Skeletal muscle satellite cell (primary cell): ENCODE measurements around the gene CAPN14.

Experiments used
- H3K27me3 ChIP-seq: 2 replicates; pipeline ENCODE4 v1.7.0; 2013; ENCODE audit warnings: low read length; ENCODE audit not compliant: control insufficient read depth, insufficient read depth
- H3K36me3 ChIP-seq: 2 replicates; pipeline ENCODE4 v1.7.0; 2013; ENCODE audit warnings: mild to moderate bottlenecking, control low read depth, low read length; ENCODE audit not compliant: insufficient read depth
- H3K4me1 ChIP-seq: 2 replicates; pipeline ENCODE4 v1.7.0; 2013; ENCODE audit warnings: low read length; ENCODE audit not compliant: control insufficient read depth, insufficient read depth
- H3K4me2 ChIP-seq: 2 replicates; pipeline ENCODE4 v1.7.0; 2013; ENCODE audit warnings: mild to moderate bottlenecking, low read length
- H3K4me3 ChIP-seq: 2 replicates; pipeline ENCODE4 v1.7.0; 2013; ENCODE audit warnings: low read length
- H3K9ac ChIP-seq: 2 replicates; pipeline ENCODE4 v1.7.0; 2013; ENCODE audit warnings: mild to moderate bottlenecking, low read depth, low read length, moderate library complexity
- H3K9me3 ChIP-seq: replicated peaks from 2 replicates; pipeline ENCODE4 v1.7.0; 2013; ENCODE audit warnings: mild to moderate bottlenecking, control low read depth, low read length

CAPN14 gene

DNA sequence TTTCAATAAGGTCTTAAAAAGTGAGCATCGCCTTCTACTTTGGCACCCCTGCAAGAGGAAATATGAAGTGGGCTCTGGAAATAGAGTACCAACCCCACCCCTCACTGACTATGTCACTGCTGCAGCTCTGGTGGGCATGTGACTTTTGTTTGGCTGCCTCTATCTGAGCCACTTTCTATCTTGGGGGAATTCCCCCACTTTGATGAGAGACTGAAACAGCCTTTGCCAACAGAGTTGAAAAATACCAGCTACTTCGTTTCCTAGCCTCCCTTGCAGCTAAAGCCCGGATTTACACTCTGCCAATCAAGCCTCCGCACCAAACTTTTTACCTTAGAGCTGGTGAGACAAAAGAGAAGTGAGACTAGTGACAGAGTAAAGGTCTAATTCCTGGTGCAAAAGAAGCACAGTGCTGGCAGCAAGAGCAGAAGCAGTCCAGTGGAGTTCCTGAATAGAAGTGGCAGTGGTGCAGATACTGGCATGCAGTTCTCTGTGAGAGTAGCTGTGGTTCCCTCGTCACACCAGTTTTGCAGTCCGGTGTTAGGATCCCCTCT lies 67.1 kb downstream of the CAPN14 start:
- H3K36me3 ChIP-seq = no peaks in the 10 kb centered on the region
- H3K4me1 ChIP-seq = no peaks in the 10 kb centered on the region
- no peaks in the 10 kb centered on the region for H3K9me3 ChIP-seq
- H3K9ac ChIP-seq = no peak overlapping the region
- H3K4me3 ChIP-seq = no peak overlapping the region
- no peak overlapping the region for H3K4me2 ChIP-seq
- peaks cover 12% of the 10 kb centered on the region for H3K27me3 ChIP-seq

DNA sequence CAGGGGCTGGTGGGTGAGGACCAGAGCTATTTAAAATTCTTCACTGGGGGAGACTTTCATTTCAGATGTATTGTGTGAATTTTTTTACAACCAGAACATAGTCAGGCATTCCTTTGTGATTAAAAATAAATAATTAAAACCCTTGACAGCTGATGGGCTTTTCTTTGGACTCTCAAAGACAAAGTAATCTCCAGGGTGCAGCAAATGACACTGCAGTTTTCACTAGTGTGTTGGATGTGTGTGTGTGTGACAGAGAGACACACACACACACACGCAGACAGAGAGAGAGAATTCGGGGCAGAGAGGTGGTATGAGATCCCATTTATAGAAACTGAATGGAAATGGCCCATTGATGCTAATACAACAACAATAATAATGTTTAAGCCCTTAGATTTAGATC lies 68.8 kb downstream of the CAPN14 start:
- no peaks in the 10 kb centered on the region for H3K4me1 ChIP-seq
- H3K4me2 ChIP-seq = no peak overlapping the region
- peaks cover 23% of the 10 kb centered on the region for H3K27me3 ChIP-seq
- H3K9ac ChIP-seq = no peak overlapping the region
- H3K36me3 ChIP-seq = no peaks in the 10 kb centered on the region
- no peak overlapping the region for H3K4me3 ChIP-seq
- H3K9me3 ChIP-seq = no peaks in the 10 kb centered on the region

DNA sequence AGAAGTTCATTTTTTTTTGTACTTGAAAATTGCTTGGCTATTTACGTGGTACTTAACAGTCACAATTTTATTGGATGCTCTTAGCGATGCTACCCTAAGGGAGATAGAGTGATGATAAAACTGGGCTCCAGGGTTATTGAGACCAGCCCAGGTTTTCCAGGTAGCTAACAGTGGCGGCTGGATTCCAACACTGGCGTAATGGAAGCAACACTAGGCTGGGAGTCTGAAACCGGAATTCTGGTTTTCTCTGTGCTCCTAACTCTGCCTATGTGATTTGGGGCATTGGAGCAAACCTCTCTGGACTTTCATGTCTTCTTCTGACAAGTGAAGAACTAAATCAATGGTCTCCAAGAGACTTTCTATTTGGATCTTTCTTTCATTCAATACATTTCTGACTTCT lies 69.7 kb downstream of the CAPN14 start:
- Histone ChIP-seq H3K4me2 (no peak overlapping the region), H3K36me3 (no peaks in the 10 kb centered on the region), H3K27me3 (peaks cover 23% of the 10 kb centered on the region), H3K9me3 (no peaks in the 10 kb centered on the region), H3K4me1 (no peaks in the 10 kb centered on the region), H3K4me3 (no peak overlapping the region), H3K9ac (no peak overlapping the region)

DNA sequence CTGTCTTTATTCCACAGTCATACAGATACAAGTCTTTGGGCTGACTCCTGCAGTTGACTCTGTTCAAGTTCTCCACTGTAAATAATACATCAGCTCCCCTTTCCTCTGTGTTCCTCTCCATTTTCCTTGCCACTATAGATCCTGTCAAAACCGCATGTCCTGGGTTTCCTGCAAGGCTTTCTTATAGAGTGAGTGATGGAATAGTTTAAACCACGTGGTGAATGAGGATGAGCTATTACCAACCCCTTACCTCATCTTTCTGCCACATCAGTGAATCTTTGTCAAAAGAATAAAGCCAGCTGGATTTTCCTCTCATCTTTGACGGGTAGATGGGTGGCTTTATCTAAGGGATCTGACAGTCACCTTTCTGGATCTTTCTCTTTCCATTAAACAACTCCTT lies 75.2 kb downstream of the CAPN14 start:
- H3K4me2 ChIP-seq = no peak overlapping the region
- no peak overlapping the region for H3K9ac ChIP-seq
- H3K9me3 ChIP-seq = no peaks in the 10 kb centered on the region
- peaks cover 58% of the 10 kb centered on the region for H3K27me3 ChIP-seq
- no peak overlapping the region for H3K4me3 ChIP-seq
- no peaks in the 10 kb centered on the region for H3K36me3 ChIP-seq
- H3K4me1 ChIP-seq = peaks cover 13% of the 10 kb centered on the region

DNA sequence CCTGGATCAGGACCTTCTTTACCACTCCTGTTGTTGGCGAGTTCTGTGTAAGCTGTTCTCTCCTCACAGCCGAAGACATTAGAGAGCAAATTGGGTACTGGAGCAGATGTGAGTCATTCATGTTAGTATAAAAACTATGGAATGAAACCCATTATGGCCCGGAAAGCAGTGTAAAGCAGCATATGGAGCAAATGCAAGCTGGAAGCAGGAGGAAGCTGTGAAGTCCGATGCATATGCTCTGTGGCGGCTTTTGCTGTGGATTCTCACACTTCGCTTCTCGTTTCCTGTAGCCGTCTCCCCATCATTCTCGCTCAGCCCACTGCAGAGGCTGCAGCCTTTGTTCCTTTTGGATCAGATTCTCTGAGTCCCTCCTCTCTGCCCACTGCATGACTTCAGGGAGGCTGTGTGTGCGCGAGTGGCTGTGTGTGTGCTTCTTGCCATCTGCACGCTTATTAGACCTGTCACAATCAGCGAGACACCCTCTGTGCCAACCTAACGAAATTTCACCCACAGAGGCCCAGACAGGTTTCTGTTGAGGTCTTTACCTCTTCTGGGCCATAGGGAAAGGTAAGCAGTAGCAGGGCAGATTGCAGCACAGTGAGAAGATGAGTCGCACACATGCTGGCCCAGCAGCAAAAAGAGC lies 75.8 kb downstream of the CAPN14 start:
- H3K36me3 ChIP-seq = no peaks in the 10 kb centered on the region
- peaks cover 63% of the 10 kb centered on the region for H3K27me3 ChIP-seq

DNA sequence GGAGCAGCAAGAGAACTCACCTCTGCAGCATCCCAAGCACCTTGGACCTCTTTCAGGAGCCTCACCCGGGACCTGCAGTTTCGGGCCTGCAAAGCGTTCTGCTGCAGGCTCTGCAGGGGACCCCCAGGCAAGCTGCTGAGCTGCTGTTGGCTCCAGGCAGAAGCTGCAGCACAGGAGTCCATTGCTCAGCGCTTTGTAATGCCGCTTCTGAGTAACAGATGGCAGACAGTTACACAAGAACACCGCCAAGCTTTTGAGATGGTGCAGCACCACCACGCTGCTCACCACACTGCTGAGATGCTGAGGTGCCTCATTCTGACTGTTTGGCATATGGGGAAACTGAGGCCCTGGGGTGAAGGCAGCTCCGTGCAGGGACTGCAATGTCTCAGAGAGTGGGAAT lies 77.2 kb downstream of the CAPN14 start:
- Histone ChIP-seq H3K4me1 (peaks cover 13% of the 10 kb centered on the region), H3K9ac (no peak overlapping the region), H3K9me3 (no peaks in the 10 kb centered on the region), H3K27me3 (peaks cover 70% of the 10 kb centered on the region), H3K4me2 (no peak overlapping the region), H3K4me3 (no peak overlapping the region), H3K36me3 (no peaks in the 10 kb centered on the region)

More for the DNA sequence above, 75.8 kb downstream of the CAPN14 start:
- Histone ChIP-seq H3K4me3 (no peak overlapping the region), H3K4me2 (no peak overlapping the region), H3K9me3 (no peaks in the 10 kb centered on the region), H3K4me1 (peaks cover 13% of the 10 kb centered on the region), H3K9ac (no peak overlapping the region)

DNA sequence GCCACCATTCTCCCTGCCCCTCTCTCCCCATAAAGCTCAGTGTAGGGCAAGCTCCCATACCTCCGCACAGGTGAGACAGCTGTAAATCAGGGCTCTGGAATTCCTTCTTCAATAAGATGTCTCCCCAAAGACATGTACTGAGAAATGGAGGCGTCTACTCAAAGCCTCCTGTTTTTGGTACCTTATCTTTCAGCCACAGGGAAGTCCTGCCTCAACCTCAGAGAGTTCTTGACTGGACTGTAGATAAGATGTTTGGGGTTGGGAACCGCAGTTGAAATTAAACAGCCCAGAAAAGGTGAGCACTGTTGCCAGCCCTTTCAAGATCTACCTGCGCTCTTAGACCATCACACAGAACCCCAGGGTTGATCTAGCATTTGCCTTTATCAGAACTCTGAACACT lies 77.6 kb downstream of the CAPN14 start:
- Histone ChIP-seq H3K27me3 (peaks cover 72% of the 10 kb centered on the region), H3K4me2 (no peak overlapping the region), H3K9me3 (no peaks in the 10 kb centered on the region), H3K36me3 (no peaks in the 10 kb centered on the region), H3K4me1 (peaks cover 13% of the 10 kb centered on the region), H3K9ac (no peak overlapping the region), H3K4me3 (no peak overlapping the region)

DNA sequence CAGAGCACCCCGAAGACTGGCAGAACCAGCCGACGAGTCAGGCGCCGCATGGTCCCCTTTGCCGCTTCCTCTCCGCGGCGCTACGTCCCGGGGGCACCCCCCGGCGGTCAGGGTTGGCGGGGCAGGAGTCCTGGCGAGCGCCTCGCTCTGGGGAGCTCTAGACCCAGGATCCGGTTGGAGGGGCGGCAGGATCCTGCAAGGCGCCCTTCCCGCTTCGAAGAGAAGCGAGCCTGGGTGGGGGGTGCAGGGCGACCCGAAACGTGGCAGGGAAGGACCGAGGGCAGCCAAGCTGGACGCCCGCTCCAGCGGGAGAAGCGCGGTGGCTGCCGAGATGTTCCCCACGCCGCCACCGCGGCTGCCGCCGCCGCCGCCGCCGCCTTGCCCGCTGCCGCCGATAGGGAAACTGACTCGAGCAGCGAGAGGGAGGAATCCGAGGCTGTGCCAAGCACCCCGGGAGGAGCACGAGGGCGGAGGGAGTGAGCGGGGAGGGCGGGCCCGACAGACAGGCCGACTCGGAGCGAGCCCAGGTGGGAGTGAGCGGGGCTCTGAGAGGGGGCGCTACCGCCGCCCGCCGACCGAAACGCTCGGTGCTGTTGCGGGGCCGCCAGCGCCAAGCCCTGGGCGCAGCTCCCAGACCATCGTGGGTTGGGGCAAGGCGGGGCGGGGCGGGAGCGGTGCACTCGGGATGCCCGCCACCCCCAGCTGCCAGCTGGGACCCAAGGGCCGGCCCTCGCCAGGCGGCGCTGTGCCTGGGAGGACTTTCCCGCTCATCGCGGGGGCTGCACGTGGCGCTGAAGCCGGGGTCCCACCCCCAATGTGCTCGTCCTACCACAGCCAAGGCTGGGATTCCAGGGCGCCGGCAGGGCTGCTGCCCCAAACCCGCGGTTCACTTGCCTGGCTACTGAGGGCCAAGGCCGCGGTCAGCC lies 79.0 kb downstream of the CAPN14 start, which contains the start of gene GALNT14:
GALNT14 (minus strand) TSS at position 404 of the 926 bp plus-strand sequence; CDS start at position 50, 354 bp downstream.
- H3K36me3 ChIP-seq = no peaks in the 10 kb centered on the region
- H3K4me1 ChIP-seq = peaks cover 13% of the 10 kb centered on the region
- H3K9ac ChIP-seq = peak within 1 kb of the TSS; percentile 47
- H3K4me3 ChIP-seq = peak within 1 kb of the TSS; percentile 74
- no peaks in the 10 kb centered on the region for H3K9me3 ChIP-seq
- H3K27me3 ChIP-seq = peaks cover 63% of the 10 kb centered on the region
- H3K4me2 ChIP-seq = peak within 1 kb of the TSS; percentile 97

DNA sequence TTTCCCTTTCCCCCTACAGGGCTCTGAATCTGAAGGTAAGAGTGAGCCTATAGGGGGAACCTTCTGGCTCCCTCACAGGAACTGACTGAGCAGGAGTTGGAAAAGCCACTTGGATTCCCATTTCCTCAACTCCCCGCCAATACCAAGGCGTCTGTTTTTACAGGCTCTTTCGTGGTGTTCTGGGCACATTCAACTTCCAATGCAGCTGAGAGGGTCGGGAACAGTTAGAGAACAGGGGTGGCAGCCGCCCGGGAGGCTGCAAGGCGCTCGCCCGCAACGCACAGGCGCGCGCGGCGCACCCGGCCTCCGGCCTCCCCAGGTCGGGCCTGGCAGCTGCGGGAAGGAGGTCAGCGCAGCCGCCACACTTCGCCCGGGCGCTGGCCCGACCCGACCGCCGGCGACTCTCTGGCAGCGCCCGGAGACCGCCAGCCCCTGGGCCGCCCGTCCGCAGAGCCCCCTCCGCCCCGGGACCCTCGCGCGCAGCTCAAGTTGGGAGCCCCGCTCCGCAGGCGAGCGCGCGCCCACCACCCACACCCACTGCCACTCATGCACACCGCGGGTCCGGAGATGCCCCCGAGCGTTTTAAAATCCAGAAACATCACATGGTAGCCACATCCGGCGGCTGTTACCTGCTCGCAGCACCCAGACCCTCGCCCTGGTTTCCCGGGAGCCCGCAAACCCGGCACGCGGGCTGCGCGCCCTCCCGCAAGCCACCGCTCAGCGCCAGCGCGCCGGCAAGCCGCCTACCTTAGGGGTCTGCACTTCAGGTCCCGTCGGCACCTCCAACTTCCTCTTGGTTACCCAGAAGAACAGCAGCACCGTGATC lies 79.9 kb downstream of the CAPN14 start:
- H3K4me2 ChIP-seq = peak overlapping the region; percentile 97
- peaks cover 63% of the 10 kb centered on the region for H3K27me3 ChIP-seq
- peaks cover 13% of the 10 kb centered on the region for H3K4me1 ChIP-seq
- H3K9me3 ChIP-seq = no peaks in the 10 kb centered on the region
- peak overlapping the region; percentile 47 for H3K9ac ChIP-seq
- H3K4me3 ChIP-seq = peak overlapping the region; percentile 74
- no peaks in the 10 kb centered on the region for H3K36me3 ChIP-seq

DNA sequence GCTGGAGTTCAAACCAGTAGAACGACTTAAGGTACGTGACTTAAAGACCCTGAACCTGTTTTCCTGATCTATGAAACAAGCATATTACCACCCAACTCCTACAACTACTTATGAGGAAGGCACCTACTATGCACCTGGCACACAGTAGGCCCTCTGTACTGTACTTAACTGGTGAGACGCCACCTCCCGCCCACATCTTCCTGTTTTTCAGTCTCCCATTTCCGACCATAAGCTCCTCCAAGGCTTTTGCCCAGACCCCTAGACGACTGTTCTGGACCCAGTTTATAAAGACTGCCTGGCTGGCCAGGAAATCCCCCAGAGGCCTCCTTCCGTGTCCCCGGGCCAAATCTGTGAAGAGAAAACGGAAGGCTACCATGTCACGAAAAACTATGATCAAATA lies 80.6 kb downstream of the CAPN14 start:
- no peaks in the 10 kb centered on the region for H3K9me3 ChIP-seq
- no peak overlapping the region for H3K4me3 ChIP-seq
- peaks cover 13% of the 10 kb centered on the region for H3K4me1 ChIP-seq
- no peak overlapping the region for H3K9ac ChIP-seq
- peak overlapping the region; percentile 97 for H3K4me2 ChIP-seq
- H3K36me3 ChIP-seq = no peaks in the 10 kb centered on the region
- H3K27me3 ChIP-seq = peaks cover 61% of the 10 kb centered on the region

DNA sequence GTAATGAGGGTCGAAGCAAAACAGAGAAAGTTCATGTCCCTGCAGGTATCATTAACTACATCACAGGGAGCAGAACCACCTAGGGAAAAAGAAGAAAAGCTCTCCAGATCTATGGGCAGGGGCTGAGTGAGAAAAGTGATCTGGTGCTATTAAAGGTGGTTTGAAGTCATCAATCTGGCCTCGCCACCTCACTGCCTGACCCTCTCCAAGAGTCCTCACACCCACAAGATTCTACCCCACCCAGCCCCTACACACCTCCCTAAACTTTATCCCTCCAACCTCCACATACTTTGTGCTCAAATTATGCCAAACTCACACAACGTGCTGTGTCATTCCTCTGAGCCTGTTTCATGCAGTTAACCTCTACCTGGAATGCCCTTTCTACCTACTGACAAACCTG lies 81.3 kb downstream of the CAPN14 start:
- H3K36me3 ChIP-seq = no peaks in the 10 kb centered on the region
- peaks cover 13% of the 10 kb centered on the region for H3K4me1 ChIP-seq
- no peak overlapping the region for H3K4me3 ChIP-seq
- H3K4me2 ChIP-seq = no peak overlapping the region
- no peak overlapping the region for H3K9ac ChIP-seq
- peaks cover 54% of the 10 kb centered on the region for H3K27me3 ChIP-seq
- H3K9me3 ChIP-seq = no peaks in the 10 kb centered on the region
